ENCODE data around the gene LRRC32. TPM values are rescaled to one million over a fixed set of nuclear protein-coding genes. Genes with fewer than 3 reads are reported as not detected.

Gene LRRC32
- total and polyA plus RNA-seq, 9 of the 15 experiments (the other 6 are each of a cell fraction or from before 2014, with no cell fraction given) = 0.10 to 0.50 (median 0.19) TPM; not detected in 5

DNA sequence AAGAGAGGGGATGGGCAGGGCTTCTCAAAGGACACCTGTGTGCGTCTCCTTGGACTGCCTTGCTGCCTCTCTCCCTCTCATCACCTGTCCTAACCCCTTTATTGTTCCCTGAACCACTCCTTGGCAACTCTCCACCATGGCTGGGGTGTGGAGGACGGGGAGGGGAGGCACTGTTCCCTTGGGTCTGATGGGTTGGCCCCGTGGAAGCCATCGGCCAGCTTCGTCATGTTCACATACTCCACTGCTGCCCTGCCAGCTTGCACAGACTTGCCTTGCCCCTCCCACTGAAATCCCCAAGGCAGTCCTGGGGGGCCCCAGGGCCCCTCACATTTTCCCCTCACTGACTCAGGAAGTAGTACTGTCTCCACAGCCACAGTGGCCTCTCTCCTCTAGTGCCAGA is 36.1 kb upstream of the LRRC32 start (continued):
- TF ChIP-seq, protein P1, sequence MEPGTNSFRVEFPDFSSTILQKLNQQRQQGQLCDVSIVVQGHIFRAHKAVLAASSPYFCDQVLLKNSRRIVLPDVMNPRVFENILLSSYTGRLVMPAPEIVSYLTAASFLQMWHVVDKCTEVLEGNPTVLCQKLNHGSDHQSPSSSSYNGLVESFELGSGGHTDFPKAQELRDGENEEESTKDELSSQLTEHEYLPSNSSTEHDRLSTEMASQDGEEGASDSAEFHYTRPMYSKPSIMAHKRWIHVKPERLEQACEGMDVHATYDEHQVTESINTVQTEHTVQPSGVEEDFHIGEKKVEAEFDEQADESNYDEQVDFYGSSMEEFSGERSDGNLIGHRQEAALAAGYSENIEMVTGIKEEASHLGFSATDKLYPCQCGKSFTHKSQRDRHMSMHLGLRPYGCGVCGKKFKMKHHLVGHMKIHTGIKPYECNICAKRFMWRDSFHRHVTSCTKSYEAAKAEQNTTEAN (CRISPR knock-in tag; IDR thresholded peaks at IDR 0.05) = no peak
- no peak for TF ChIP-seq ELF1 (tag; IDR thresholded peaks at IDR 0.05)
- TF ChIP-seq, protein P2, sequence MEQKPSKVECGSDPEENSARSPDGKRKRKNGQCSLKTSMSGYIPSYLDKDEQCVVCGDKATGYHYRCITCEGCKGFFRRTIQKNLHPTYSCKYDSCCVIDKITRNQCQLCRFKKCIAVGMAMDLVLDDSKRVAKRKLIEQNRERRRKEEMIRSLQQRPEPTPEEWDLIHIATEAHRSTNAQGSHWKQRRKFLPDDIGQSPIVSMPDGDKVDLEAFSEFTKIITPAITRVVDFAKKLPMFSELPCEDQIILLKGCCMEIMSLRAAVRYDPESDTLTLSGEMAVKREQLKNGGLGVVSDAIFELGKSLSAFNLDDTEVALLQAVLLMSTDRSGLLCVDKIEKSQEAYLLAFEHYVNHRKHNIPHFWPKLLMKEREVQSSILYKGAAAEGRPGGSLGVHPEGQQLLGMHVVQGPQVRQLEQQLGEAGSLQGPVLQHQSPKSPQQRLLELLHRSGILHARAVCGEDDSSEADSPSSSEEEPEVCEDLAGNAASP (IDR thresholded peaks at IDR 0.05) = no peak

DNA sequence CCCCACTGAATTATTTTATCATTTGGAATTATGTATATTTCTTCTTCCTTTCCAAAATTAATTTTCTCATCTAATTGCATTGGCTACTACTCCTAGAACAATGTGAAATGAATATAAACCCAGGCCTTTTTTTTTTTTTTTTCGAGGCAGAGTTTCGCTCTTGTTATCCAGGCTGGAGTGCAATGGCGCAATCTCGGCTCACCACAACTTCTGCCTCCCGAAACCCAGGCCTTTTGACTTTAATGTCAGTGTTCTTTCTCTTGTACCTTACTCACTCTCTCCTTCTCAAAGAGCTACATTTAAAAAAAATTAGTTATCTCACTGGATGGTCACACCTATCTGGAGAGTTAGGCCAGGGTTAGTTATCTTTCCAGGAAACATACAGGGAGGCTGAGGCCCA is 35.3 kb upstream of the LRRC32 start:
- ATAC-seq = no peak
- Histone ChIP-seq H3K27me3 (ENCODE audit: control insufficient read depth in 2 of 2, insufficient read depth in 2 of 2, low read length in 2 of 2) (no peaks in the 10 kb centered on the region), H2AFZ (ENCODE audit: low read depth, low read length) (no peak overlapping the region), H3K9me3 (replicated peaks; ENCODE audit: control insufficient read depth, insufficient read depth, low read depth, low read length) (0 out of 2 replicates have a peak, but pooled peaks cover 3% of the 10 kb centered on the region), H3K27ac (ENCODE audit: extremely low read depth, low read depth, low read length) (no peak overlapping the region), H3K4me2 (ENCODE audit: insufficient read depth, low read length) (no peak overlapping the region), H3K9me1 (ENCODE audit: control insufficient read depth, insufficient read depth, low read length) (peaks cover 3% of the 10 kb centered on the region), H3K4me3 (no peak overlapping the region), H3K9ac (ENCODE audit: insufficient read depth in 1 of 2, low read depth in 2 of 2, low read length in 2 of 2) (no peak overlapping the region), H3K4me1 (replicated peaks in 1 of 2; ENCODE audit: control insufficient read depth in 2 of 2, insufficient read depth in 2 of 2, low read length in 2 of 2) (peaks cover 41 to 42% of the 10 kb centered on the region in 2 experiments), H3K36me3 (ENCODE audit: control insufficient read depth, insufficient read depth, low read length) (no peaks in the 10 kb centered on the region), H3K79me2 (ENCODE audit: control insufficient read depth, insufficient read depth, low read length) (no peaks in the 10 kb centered on the region), H4K20me1 (replicated peaks; ENCODE audit: control insufficient read depth, insufficient read depth, low read length) (no peaks in the 10 kb centered on the region)
- peak in 1 of 4 experiments; percentile 35 for DNase-seq (ENCODE audit: extremely low read depth in 1 of 4, low spot score in 3 of 4)
- intact Hi-C loops (cut with micrococcal nuclease) (no loop called here), in situ Hi-C loops (cut with MboI) (no loop called here)
- ChIA-PET CTCF (ENCODE audit: low intra/inter-chr PET ratio) (no interaction called here), POLR2A (interaction anchor here (0.6 to 1.0 kb wide), 3 partner anchors 12 to 1957 kb away, joined by 3 to 5 read pairs (median 4); partner anchors contain the start of gene RNF169)
- 76% methylated on average over 3 of the region's 5 CpGs for WGBS (ENCODE audit: insufficient coverage, low coverage, missing lambda C conversion rate)
- no peak for FAIRE-seq
- TF ChIP-seq CEBPB (tag; IDR thresholded peaks at IDR 0.05) (peak; percentile 79), NFXL1 (CRISPR knock-in tag; IDR thresholded peaks at IDR 0.05) (no peak), CBFA2T3 (IDR thresholded peaks at IDR 0.05) (peak; percentile 20), CEBPG (CRISPR knock-in tag; IDR thresholded peaks at IDR 0.05) (no peak), CEBPG (tag; conservative IDR thresholded peaks at IDR 0.05 in 1 of 2, IDR thresholded peaks at IDR 0.05 in 1 of 2) (0 out of 4 replicates have a peak, but pooled peaks of 1 of the 2 experiments have one; percentile 21)
- no TSS peak for BruUV-seq (replicated peaks)
